NT2/D1 (cell line): ENCODE measurements around the gene ARHGEF37.

Experiments used
- SUZ12 ChIP-seq: IDR thresholded peaks from 2 replicates; pipeline ENCODE4 v1.6.1; 2011; ENCODE audit not compliant: insufficient read length, insufficient read depth; ENCODE audit errors: extremely low read depth
- YY1 ChIP-seq: IDR thresholded peaks from 2 replicates; pipeline ENCODE4 v1.6.1; 2011; ENCODE audit not compliant: insufficient read length, insufficient read depth
- ZNF274 ChIP-seq: IDR thresholded peaks from 2 replicates; pipeline ENCODE4 v1.6.1; 2011; ENCODE audit warnings: mild to moderate bottlenecking, low read depth, low read length

DNA sequence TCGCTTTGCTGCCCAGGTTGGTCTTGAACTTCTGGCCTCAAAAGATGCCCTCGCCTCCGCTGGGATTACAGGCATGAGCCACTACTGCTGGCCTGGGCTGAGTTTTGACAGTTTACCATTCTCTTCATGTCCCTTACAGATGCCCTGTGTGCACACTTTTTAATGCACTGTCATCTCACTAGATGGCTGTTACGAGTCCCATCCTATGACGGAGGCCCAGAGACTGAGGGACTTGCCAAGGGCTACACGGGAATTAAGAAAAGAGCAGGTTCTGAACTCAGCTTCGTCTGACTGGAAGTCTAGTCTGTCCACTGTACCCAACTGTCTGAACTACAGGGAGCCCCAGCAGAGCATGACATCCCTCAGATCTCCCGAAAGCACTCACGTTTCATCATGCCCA is 63.9 kb downstream of the ARHGEF37 start:
- no peak for TF ChIP-seq SUZ12
- TF ChIP-seq ZNF274, result no peak
- TF ChIP-seq YY1, result no peak
